Fibroblast of skin of left biceps (primary cell): Measurements from ENCODE around the gene POLE3.
A peak's percentile ranks its signal among the peaks of the same experiment; 100 is the strongest.
"Not testable (repeated sequence)": the region's sequence is repeated elsewhere in the genome, so short reads cannot be mapped to it uniquely, and the experiment has no call there.

Source experiments
- DNase-seq, 2 experiments: peaks; one replicate each; pipeline ENCODE4 v3.0.0-alpha.2; 2013; ENCODE audit warnings: low read depth in 2 of 2

POLE3 gene

GRCh38 chr9:113376634-113377567, 33.6 kb downstream of the POLE3 start, which contains the start of gene HDHD3:
TSS of gene HDHD3 (minus strand) at chr9:113376986. CDS start at chr9:113374354, 2,632 bp downstream.
- DNase-seq: peak in 1 of 2 experiments; percentile 34

- DNase-seq: no peak
Measured at GRCh38 chr9:113375057-113376023, 35.1 kb downstream of the POLE3 start.

GRCh38 chr9:113373676-113374392, 36.6 kb downstream of the POLE3 start:
- no peak for DNase-seq

- no peak for DNase-seq
Measured at GRCh38 chr9:113373256-113373655, 37.2 kb downstream of the POLE3 start.

- no peak for DNase-seq
Measured at GRCh38 chr9:113372059-113372458, 38.4 kb downstream of the POLE3 start.

- no peak for DNase-seq
Measured at GRCh38 chr9:113370806-113371325, 39.6 kb downstream of the POLE3 start.

GRCh38 chr9:113369855-113370140, 40.7 kb downstream of the POLE3 start:
- DNase-seq: no peak

- DNase-seq: no peak
Measured at GRCh38 chr9:113368982-113369854, 41.3 kb downstream of the POLE3 start.

GRCh38 chr9:113368348-113368981, 42.0 kb downstream of the POLE3 start:
- DNase-seq: no peak

- DNase-seq: not testable (repeated sequence)
Measured at GRCh38 chr9:113365652-113366051, 44.8 kb downstream of the POLE3 start.

GRCh38 chr9:113364951-113365350, 45.5 kb downstream of the POLE3 start:
- DNase-seq: no peak

GRCh38 chr9:113363336-113363735, 47.1 kb downstream of the POLE3 start:
- DNase-seq: no peak

- DNase-seq: no peak
Measured at GRCh38 chr9:113361304-113362018, 49.0 kb downstream of the POLE3 start.

- no peak for DNase-seq
Measured at GRCh38 chr9:113360242-113360842, 50.1 kb downstream of the POLE3 start.

- DNase-seq: no peak
Measured at GRCh38 chr9:113359385-113359784, 51.1 kb downstream of the POLE3 start.
